ENCODE results near the gene AKAP17A.

AKAP17A gene

GRCh38 chrX:1584237-1585011, 7.0 kb upstream of the AKAP17A start:
- DNase-seq (ENCODE audit: low read depth): no peak

- no peak for DNase-seq (ENCODE audit: low read depth)
Observed at GRCh38 chrX:1587161-1587560, 4.2 kb upstream of the AKAP17A start.

- DNase-seq (ENCODE audit: low read depth): no peak
Observed at GRCh38 chrX:1589356-1590130, 1.9 kb upstream of the AKAP17A start.

- DNase-seq (ENCODE audit: low read depth): no peak
Observed at GRCh38 chrX:1591863-1592469, 562 bp downstream of the AKAP17A start.

GRCh38 chrX:1592470-1593142, 1.2 kb downstream of the AKAP17A start:
- no peak for DNase-seq (ENCODE audit: low read depth)

GRCh38 chrX:1593286-1594271, 2.2 kb downstream of the AKAP17A start:
- no peak for DNase-seq (ENCODE audit: low read depth)

- DNase-seq (ENCODE audit: low read depth): no peak
Observed at GRCh38 chrX:1595711-1596060, 4.3 kb downstream of the AKAP17A start.

GRCh38 chrX:1596676-1597344, 5.4 kb downstream of the AKAP17A start:
- no peak for DNase-seq (ENCODE audit: low read depth)

GRCh38 chrX:1597345-1598020, 6.1 kb downstream of the AKAP17A start:
- no peak for DNase-seq (ENCODE audit: low read depth)

GRCh38 chrX:1598021-1598875, 6.8 kb downstream of the AKAP17A start:
- DNase-seq (ENCODE audit: low read depth): no peak

GRCh38 chrX:1598876-1599790, 7.7 kb downstream of the AKAP17A start:
- no peak for DNase-seq (ENCODE audit: low read depth)

GRCh38 chrX:1599791-1600405, 8.5 kb downstream of the AKAP17A start:
- DNase-seq (ENCODE audit: low read depth): no peak

GRCh38 chrX:1600406-1601050, 9.1 kb downstream of the AKAP17A start:
- no peak for DNase-seq (ENCODE audit: low read depth)

GRCh38 chrX:1601051-1601767, 9.8 kb downstream of the AKAP17A start:
- DNase-seq (ENCODE audit: low read depth): no peak

- no peak for DNase-seq (ENCODE audit: low read depth)
Observed at GRCh38 chrX:1601768-1602085, 10.3 kb downstream of the AKAP17A start.

GRCh38 chrX:1602299-1602698, 10.9 kb downstream of the AKAP17A start:
- no peak for DNase-seq (ENCODE audit: low read depth)

GRCh38 chrX:1606496-1606895, 15.1 kb downstream of the AKAP17A start:
- DNase-seq (ENCODE audit: low read depth): no peak
